HG02852 (cell line): Measurements from ENCODE around the gene DUSP9.
"Not testable (repeated sequence)": the region's sequence is repeated elsewhere in the genome, so short reads cannot be mapped to it uniquely, and the experiment has no call there.

Experiments
- ATAC-seq: cut with Tn5 transposase; IDR thresholded peaks from one replicate; pipeline ENCODE4 v1.9.1; 2021; ENCODE audit warnings: mild to moderate bottlenecking, moderate library complexity; ENCODE audit not compliant: unreplicated experiment

DUSP9 gene, protein sequence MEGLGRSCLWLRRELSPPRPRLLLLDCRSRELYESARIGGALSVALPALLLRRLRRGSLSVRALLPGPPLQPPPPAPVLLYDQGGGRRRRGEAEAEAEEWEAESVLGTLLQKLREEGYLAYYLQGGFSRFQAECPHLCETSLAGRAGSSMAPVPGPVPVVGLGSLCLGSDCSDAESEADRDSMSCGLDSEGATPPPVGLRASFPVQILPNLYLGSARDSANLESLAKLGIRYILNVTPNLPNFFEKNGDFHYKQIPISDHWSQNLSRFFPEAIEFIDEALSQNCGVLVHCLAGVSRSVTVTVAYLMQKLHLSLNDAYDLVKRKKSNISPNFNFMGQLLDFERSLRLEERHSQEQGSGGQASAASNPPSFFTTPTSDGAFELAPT

DNA sequence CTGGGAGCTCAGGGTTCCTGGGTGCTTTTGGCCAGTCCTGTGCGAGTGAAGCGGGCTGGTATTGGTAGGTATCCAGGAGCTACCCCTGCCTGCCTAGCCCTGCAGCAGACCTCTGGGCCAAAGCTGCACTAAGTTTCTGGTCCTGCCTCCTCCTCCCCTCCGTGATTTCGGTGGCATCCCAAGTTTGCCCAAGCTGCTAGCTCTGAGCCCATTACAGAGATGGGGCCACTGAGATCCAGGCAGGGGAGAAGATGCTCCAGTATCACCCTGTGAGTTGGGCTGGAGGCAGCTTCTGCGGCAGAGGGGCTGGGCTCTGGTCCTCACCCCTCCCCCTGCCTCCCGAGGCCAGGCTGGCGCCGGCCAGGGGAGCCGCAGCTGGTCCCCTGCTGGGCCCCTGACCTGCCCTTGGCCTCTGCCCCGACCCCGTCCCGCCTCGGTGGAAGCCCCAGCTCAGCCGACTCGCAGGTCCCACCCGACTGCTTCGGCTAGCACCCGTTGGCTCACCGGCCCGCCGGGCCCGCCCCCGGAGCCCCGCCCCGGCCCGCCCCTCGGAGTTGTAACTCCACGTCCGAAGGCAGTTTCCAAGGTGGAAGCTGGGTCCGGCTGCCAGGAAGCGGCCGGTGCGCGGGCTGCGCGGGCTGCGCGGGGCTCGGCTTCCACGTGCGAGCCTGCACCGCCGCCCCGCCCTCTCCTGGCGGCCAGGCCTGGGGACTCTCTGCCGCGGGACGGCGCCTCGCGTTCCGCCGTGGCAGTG lies at the start of gene DUSP9:
Gene DUSP9, plus strand, starts transcription at position 584 of the 754 bp plus-strand sequence. CDS start 751 bp downstream, outside the sequence.
- no peak for ATAC-seq

GRCh38 chrX:153598541-153599191 lies 48.3 kb upstream of the DUSP9 start, which contains the start of gene CCNQ:
TSS of gene CCNQ (minus strand) at chrX:153599139. CDS start at chrX:153599073, 66 bp downstream.
- ATAC-seq: peak; percentile 58

DNA sequence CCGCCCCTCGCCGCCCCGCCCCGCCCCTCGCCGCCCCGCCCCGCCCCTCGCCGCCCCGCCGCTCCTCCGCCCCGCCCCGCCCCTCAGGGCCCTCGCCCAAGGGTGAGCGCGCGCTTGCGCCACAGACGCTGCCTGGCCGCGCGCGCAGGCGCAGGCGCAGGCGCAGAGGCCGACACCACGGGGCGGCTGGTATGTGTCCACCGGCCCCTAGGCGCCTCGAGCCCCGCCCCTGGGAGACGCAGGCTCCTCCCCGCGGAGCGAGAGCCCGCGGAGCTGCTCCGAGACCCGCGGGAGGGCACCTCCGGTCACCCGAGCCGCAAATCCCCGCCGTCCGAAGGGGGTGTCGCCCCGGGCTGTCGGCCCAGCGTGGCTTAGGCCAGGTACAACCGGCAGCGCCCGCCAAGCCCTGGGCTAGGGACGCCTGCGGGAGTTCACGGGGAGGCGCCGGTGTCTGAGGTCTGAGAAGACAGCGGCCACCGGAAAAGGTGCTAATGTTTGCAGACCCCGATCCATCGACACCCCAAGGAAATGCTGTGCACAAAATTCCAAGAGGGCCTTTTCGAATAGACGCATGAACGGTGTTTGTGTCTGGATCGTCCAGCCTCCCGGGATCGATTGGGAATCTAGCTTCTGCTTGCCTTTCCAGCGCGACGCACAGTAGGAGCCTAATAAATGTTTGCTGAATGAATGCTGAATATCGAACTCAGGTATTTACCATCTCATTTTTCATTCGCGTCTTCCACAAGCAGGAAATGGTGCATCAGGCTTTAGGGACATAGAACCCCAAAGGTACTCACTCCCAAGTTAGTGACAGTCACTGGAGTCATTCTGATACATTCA lies 47.6 kb upstream of the DUSP9 start:
- ATAC-seq: peak; percentile 72

DNA sequence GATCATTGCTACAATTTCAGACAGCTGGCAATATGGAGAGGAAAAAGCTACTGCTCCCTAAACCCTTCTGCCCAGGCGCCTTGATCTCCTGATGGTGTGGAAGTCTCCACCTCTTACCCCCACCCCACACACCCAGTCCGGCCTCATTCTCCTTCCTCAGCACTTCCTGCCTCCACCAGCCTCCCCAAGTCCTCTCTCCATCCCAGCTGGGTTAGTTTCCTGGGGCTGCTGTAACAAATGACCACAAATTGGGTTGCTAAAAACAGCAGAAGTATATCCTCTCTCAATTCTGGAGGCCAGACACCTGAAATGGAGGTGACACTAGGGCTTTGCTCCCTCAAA lies 47.0 kb upstream of the DUSP9 start:
- ATAC-seq: no peak

DNA sequence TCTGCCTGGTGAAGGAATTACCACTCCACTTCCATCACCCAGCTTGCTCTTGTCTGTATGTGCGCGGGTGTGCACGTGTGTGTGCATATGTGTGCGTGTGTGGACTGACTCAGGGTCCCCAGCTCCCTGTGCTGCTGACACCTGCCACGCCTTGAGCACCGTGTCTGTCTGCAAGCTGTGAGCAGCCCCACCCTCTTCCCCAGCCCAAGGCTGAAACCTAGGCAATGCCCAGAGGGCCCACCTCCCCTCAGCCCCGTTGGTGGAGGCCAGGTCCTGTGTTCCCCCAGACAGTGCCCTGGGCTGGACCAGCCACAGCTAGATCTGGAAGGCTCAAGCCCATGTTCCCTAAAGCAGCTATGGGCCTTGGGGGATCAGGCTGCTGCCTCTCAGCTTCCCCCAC lies 46.1 kb upstream of the DUSP9 start:
- ATAC-seq: no peak

GRCh38 chrX:153601511-153602110 lies 45.4 kb upstream of the DUSP9 start:
- ATAC-seq: no peak

- ATAC-seq: no peak
Measured at GRCh38 chrX:153602601-153603000, 44.4 kb upstream of the DUSP9 start.

DNA sequence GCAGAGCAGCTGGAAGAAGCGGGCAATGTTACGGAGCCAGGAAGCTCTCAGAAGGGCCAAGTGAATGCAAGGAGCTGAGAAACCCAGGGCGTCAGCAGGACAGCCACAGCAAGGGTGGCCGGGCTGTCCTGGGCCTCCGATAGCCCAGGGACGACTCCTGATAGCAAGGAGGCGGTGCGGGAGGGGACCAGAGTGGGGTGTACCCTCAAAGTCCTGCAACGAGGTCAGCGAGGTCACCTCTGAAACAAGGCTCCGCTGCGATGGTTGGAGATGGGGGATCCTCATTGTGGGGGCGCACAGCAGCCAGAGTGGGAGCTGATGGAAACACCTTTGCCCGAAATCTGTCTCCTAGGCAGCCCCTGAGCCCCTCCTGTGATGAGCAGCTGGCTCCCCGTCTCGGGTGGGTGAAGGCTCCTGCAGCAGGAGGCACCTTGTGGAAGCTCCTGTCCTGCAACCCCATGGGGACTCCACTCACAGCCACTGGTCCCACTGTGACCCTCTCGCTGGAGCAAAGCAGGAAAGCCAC lies 43.8 kb upstream of the DUSP9 start:
- ATAC-seq: no peak

DNA sequence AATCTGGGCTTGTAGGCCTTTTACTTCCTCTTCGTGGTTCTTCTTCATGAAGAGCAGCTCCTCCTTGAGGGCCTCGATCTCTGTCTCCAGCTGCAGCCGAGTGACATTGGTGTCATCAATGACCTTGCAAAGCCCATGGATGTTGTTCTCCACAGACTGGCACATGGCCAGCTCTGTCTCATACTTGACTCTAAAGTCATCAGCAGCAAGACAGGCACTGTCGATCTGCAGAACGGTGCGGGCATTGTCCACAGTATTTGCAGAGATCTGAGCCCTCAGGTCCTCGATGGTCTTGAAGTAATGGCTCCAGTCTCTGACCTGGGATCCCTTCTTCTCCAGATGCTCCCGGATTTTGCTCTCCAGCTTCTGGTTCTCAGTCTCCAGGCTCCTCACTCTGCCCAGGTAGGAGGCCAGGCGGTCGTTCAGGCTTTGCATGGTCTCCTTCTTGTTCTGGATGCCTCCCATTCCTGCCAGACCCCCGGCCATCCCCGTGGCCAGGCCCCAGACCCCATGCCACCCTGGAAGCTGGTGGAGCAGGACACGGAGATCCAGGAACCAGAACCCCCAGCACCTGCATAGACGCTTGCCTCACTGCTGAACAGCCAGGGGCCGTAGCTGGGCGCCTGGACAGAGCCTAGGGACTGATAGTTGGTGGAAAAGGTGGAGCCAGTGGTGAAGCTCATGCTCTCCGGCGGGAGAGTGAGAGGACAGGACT lies 42.2 kb upstream of the DUSP9 start:
- not testable (repeated sequence) for ATAC-seq

- no peak for ATAC-seq
Measured at GRCh38 chrX:153606503-153606902, 40.5 kb upstream of the DUSP9 start.

GRCh38 chrX:153608376-153608775 lies 38.6 kb upstream of the DUSP9 start:
- no peak for ATAC-seq

DNA sequence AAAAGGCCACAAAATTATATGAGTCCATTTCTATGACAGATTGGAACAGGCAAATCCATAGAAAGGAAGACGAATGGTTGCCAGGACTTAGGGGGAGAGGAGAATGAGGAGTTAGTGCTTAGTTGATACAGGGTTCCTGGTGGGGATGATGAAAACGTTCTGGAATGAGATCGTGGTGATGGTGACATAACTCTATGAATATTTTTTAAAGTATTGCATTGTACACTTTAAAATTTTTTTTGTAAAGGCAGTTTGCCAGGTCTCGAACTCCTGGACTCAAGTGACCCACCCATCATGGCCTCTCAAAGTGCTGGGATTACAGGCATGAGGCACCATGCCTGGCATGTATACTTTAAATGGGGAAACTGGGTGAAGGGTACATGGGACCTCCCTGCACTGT lies 38.2 kb upstream of the DUSP9 start:
- ATAC-seq: no peak

DNA sequence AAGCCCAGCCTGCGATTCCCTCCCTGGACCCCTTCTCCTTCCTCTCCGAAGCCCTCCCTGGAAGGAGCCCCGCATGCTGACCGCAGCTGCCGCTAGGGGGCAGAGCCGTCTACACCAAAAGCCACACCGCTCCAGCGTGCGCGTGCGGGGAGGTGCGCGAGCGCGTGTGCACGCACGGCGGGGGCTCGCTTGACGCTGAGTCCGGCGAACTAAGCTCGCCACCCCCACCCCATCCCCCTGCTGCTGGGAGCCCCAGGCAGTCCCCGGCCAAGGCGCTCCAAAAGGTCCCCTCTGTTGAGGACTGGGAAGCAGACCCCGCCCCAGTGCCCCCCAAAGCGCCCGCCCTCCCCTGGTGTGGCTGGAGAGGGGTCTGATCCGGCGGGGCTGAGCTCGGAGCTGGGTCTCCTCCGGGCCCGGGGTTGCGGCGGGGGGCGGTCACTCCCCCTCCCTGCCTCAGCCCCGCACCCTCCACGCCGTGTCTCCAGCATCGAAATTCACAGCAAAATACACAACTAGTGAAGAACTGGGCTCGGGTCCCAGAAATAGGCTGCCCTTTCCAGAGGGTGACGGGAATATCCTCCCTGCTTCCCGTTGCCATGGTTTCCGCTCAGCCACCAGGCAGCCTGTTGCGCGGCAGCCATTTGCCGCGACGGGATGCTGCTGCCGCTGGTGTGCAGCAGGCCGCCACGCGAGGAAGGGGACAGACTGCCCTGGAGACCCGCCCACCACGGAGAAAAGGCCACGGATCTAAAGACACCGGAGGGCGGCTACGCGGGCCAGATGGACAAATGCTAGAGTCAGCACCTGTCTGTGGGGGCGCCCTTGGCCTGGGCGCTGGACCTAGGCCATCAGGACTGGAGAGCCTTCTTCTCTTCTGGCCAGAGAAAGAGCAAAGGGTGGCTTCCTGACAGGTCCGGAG lies 36.8 kb upstream of the DUSP9 start:
- ATAC-seq: peak; percentile 68

DNA sequence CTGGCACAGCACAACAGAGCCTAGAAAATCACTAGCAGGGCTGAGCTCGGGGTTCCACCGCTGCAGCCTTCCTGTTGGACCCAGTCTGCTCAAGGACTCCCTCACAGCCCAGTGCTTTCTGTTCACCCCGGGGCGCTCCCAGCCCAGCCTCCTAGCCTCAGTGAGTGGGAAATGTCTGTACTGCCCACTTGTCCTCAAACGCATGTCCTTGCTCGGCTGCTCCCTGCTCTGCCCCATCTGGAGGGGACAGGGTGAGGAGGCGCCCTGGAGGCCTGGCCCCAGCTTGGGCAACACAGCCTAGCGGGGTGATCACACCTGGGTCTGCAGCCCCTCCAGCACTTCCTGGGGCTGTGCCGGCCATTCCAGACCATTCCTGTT lies 36.2 kb upstream of the DUSP9 start:
- ATAC-seq: no peak

DNA sequence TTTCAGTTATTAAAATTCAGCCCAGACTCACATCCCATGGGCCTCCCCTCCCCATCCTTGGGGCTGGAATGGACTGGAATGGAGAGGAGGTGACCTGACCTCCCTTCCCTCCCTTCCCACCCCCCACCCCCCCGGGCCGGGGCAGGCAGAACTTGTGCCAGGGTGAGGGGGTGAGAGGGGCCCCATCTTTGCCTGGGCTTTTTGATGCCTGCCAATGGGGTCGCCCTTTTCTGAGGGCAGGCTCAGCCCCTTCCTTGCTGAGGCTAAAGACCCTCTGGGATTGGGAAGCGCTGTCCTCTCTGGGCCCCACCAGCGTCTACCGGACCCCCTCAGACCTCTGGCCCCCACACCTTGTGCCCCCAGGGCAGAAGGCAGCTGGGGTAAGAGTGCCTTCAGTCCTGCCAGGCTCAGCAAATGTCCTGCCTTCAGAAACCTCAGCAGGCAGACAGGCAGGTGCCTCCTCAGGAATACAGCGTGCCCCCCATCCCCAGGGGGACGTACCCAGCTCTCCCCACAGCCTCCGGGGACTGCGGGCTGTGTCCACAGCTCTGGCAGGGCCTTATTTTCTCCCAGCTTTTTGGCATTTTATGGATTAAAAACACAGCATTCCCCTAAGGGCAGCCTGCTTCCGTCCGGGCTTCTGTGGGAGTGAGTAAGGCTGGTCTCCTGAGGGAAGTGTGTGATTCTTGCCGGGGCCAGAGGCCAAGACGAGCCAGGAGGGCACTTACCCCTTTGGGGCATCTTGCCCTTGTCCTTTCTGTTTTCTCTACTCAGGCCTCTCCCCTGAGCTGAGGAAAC lies 35.5 kb upstream of the DUSP9 start:
- ATAC-seq: no peak

- ATAC-seq: no peak
Measured at GRCh38 chrX:153612413-153612812, 34.6 kb upstream of the DUSP9 start.

GRCh38 chrX:153614818-153615217 lies 32.2 kb upstream of the DUSP9 start:
- ATAC-seq: no peak

DNA sequence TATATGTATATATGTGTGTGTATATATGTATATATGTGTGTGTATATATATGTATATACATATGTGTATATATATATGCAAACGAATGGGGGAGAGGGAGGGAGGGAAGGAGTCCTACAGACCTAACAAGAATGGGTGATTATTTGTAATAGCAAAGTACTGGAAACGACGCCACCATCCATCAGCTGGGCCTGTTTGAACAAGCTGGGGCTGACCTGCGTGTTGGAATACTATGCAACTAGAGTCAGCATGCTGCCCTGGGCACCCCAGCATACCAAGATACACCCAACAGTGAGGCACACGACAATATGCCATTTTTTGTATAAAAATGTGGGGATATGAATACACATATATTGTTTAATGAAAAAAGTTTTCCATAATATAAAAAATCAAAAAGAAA lies 26.4 kb upstream of the DUSP9 start:
- no peak for ATAC-seq
